GM06990 (cell line): Measurements from ENCODE around the gene DGKB.

Experiments
- DNase-seq: peaks from one replicate; pipeline ENCODE4 v3.0.0-alpha.2; 2011; ENCODE audit not compliant: insufficient read length; ENCODE audit errors: extremely low read depth
- H3K27me3 ChIP-seq: replicated peaks from 2 replicates; pipeline ENCODE4 v1.6.0; 2011; ENCODE audit warnings: low read length; ENCODE audit not compliant: control insufficient read depth, insufficient read depth
- H3K36me3 ChIP-seq: 2 replicates; pipeline ENCODE4 v1.5.1; 2011; ENCODE audit warnings: low read length; ENCODE audit not compliant: control insufficient read depth, insufficient read depth
- H3K4me3 ChIP-seq: replicated peaks from 2 replicates; pipeline ENCODE4 v1.5.1; 2011; ENCODE audit warnings: low read depth, mild to moderate bottlenecking, control low read depth, low read length
- TF ChIP-seq, protein P1 (sequence below): IDR thresholded peaks from 2 replicates; pipeline ENCODE4 v1.5.1; 2011; ENCODE audit warnings: low read length, control low read depth, mild to moderate bottlenecking, inconsistent platforms; ENCODE audit not compliant: insufficient read depth, poor library complexity, severe bottlenecking

The DGKB gene

GRCh38 chr7:14275356-14275755, 627.2 kb downstream of the DGKB start:
- no peaks in the 10 kb centered on the region for H3K27me3 ChIP-seq
- DNase-seq = no peak
- TF ChIP-seq, protein P1, sequence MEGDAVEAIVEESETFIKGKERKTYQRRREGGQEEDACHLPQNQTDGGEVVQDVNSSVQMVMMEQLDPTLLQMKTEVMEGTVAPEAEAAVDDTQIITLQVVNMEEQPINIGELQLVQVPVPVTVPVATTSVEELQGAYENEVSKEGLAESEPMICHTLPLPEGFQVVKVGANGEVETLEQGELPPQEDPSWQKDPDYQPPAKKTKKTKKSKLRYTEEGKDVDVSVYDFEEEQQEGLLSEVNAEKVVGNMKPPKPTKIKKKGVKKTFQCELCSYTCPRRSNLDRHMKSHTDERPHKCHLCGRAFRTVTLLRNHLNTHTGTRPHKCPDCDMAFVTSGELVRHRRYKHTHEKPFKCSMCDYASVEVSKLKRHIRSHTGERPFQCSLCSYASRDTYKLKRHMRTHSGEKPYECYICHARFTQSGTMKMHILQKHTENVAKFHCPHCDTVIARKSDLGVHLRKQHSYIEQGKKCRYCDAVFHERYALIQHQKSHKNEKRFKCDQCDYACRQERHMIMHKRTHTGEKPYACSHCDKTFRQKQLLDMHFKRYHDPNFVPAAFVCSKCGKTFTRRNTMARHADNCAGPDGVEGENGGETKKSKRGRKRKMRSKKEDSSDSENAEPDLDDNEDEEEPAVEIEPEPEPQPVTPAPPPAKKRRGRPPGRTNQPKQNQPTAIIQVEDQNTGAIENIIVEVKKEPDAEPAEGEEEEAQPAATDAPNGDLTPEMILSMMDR = no peak
- no peaks in the 10 kb centered on the region for H3K36me3 ChIP-seq
- no peak overlapping the region for H3K4me3 ChIP-seq

- Histone ChIP-seq H3K4me3 (no peak overlapping the region), H3K36me3 (no peaks in the 10 kb centered on the region), H3K27me3 (no peaks in the 10 kb centered on the region)
- DNase-seq = no peak
- TF ChIP-seq, protein P1 = no peak
Observed at GRCh38 chr7:14271441-14271840, 631.1 kb downstream of the DGKB start.

DNA sequence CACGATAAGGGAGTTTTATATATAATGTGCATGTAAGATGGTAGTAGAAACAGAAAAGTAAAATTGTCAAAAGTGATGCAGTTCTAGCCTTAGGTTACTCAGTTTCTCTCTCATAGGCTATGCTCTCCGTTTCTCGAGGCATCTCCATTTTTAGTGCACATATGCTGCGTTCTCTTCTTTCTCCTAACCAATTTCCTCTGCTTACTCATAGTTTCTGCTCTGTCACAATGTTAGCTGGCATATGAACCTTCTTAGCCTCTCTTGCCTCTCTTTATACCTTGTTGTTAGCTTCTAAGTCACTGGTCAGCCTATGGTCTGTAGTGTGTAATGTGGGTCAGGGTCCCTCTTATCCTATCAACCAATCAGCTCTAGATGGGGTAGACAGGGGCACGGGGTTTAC, 632.5 kb downstream of the DGKB start:
- no peaks in the 10 kb centered on the region for H3K27me3 ChIP-seq
- TF ChIP-seq, protein P1 = no peak
- DNase-seq = no peak
- H3K4me3 ChIP-seq = no peak overlapping the region
- H3K36me3 ChIP-seq = no peaks in the 10 kb centered on the region

DNA sequence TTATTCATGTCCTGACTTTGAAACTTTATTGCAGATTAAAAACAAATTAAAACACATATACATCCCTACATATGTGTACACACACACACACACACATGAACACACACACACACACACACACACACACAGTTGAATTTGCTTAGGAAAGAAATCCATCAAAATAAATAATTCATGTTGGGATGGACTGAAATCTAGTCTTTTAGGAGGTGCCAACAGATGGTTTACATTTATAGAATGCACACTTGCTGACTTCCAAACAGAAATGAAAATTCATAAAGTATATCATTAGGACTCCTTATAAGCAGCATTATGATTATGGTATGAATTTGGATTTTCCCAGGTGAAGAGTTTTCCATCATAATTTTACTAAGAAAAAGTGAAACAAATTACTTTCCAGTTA, 642.5 kb downstream of the DGKB start:
- TF ChIP-seq, protein P1 = no peak
- H3K4me3 ChIP-seq = no peak overlapping the region
- H3K36me3 ChIP-seq = no peaks in the 10 kb centered on the region
- H3K27me3 ChIP-seq = no peaks in the 10 kb centered on the region
- no peak for DNase-seq

- TF ChIP-seq, protein P1 = no peak
- no peak overlapping the region for H3K4me3 ChIP-seq
- no peaks in the 10 kb centered on the region for H3K27me3 ChIP-seq
- no peak for DNase-seq
- no peaks in the 10 kb centered on the region for H3K36me3 ChIP-seq
Observed at GRCh38 chr7:14258861-14259260, 643.7 kb downstream of the DGKB start.

- H3K36me3 ChIP-seq = no peaks in the 10 kb centered on the region
- H3K4me3 ChIP-seq = no peak overlapping the region
- no peaks in the 10 kb centered on the region for H3K27me3 ChIP-seq
- TF ChIP-seq, protein P1 = no peak
- no peak for DNase-seq
Observed at GRCh38 chr7:14258441-14258840, 644.1 kb downstream of the DGKB start.
